Naive B cell (primary cell): Measurements from ENCODE around the gene DMRT2. TPM values are rescaled to one million over a fixed set of nuclear protein-coding genes. Genes with fewer than 3 reads are reported as not detected.

Source experiments
- ATAC-seq, 2 donors: fragments of 150-1000 bp; cut with Tn5 transposase; 2 replicates each; pipeline ENCODE4 v1.10.0; 2021; ENCODE audit warnings: low read depth in 2 of 2, mild to moderate bottlenecking in 2 of 2, moderate library complexity in 2 of 2
- DNase-seq: peaks from one replicate; pipeline ENCODE4 v3.0.0; 2022
- H3K27ac Mint-ChIP-seq, 6 donors: one replicate each; pipeline ENCODE4 v1.8.0; 2020 to 2022; ENCODE audit warnings: mild to moderate bottlenecking in 6 of 6, mixed read lengths in 6 of 6, moderate library complexity in 5 of 6, inconsistent platforms in 2 of 6
- H3K27me3 Mint-ChIP-seq, 3 donors: one replicate each; pipeline ENCODE4 v1.8.0; 2021 to 2022; ENCODE audit warnings: mixed read lengths in 3 of 3, mild to moderate bottlenecking in 1 of 3
- H3K36me3 Mint-ChIP-seq, 2 donors: one replicate each; pipeline ENCODE4 v1.8.0; 2020 to 2022; ENCODE audit warnings: mixed read lengths in 2 of 2, inconsistent platforms in 1 of 2, mild to moderate bottlenecking in 1 of 2
- H3K4me1 Mint-ChIP-seq, 3 donors: one replicate each; pipeline ENCODE4 v1.8.0; 2020 to 2022; ENCODE audit warnings: mixed read lengths in 3 of 3, inconsistent platforms in 1 of 3, mild to moderate bottlenecking in 1 of 3, moderate library complexity in 1 of 3
- H3K4me3 Mint-ChIP-seq, 8 donors: one replicate each; pipeline ENCODE4 v1.8.0; 2020 to 2022; ENCODE audit warnings: mild to moderate bottlenecking in 8 of 8, mixed read lengths in 8 of 8, moderate library complexity in 8 of 8, inconsistent platforms in 2 of 8
- H3K9me3 Mint-ChIP-seq, 7 donors: one replicate each; pipeline ENCODE4 v1.8.0; 2020 to 2022; ENCODE audit warnings: mixed read lengths in 7 of 7, mild to moderate bottlenecking in 5 of 7, inconsistent platforms in 2 of 7, moderate library complexity in 1 of 7
- polyA plus RNA-seq, 6 donors: library from polyadenylated mRNA; unstranded; fragments of 300-500 nt; fragmentation: Illumina TruSeq; gene quantifications; one replicate each; pipeline ENCODE4 v1.2.3, GENCODE V29; 2021; ENCODE audit warnings: low read depth in 6 of 6

DMRT2 gene
- not detected for polyA plus RNA-seq

- Mint-ChIP-seq H3K36me3 (peaks cover 14 to 30% of the 10 kb centered on the region in 2 donors), H3K9me3 (peaks cover 5 to 41% (median 21%) of the 10 kb centered on the region in 7 donors)
These were observed at the start of gene DMRT2 for GRCh38 chr9:1050125-1050895. TSS of gene DMRT2 (plus strand) at chr9:1050357. CDS start at chr9:1051614, 1,257 bp downstream.

GRCh38 chr9:1001838-1002237 is 48.3 kb upstream of the DMRT2 start:
- H3K4me3 Mint-ChIP-seq = no peak overlapping the region
- ATAC-seq (no peak), DNase-seq (no peak)
- peaks cover 16 to 17% (median 16%) of the 10 kb centered on the region in 3 donors for H3K27me3 Mint-ChIP-seq
- H3K36me3 Mint-ChIP-seq = no peaks in the 10 kb centered on the region
- no peak overlapping the region for H3K27ac Mint-ChIP-seq
- peaks cover 0 to 5% (median 0%) of the 10 kb centered on the region in 7 donors for H3K9me3 Mint-ChIP-seq
- peaks cover 4 to 7% (median 6%) of the 10 kb centered on the region in 3 donors for H3K4me1 Mint-ChIP-seq

More at GRCh38 chr9:1050125-1050895, at the start of gene DMRT2:
- H3K4me1 Mint-ChIP-seq = peaks cover 18 to 53% (median 43%) of the 10 kb centered on the region in 3 donors
- ATAC-seq = no peak
- H3K4me3 Mint-ChIP-seq = peak within 1 kb of the TSS; percentile 40 to 91 (median 72)
- H3K27me3 Mint-ChIP-seq = peaks cover 62 to 78% (median 72%) of the 10 kb centered on the region in 3 donors
- H3K27ac Mint-ChIP-seq = peak within 1 kb of the TSS in 4 of 6 donors; percentile 28 to 90 (median 67)
- DNase-seq = no peak

- Mint-ChIP-seq H3K4me3 (no peak overlapping the region), H3K27me3 (peaks cover 20 to 24% (median 22%) of the 10 kb centered on the region in 3 donors), H3K36me3 (no peaks in the 10 kb centered on the region), H3K4me1 (peaks cover 4 to 7% (median 6%) of the 10 kb centered on the region in 3 donors), H3K27ac (no peak overlapping the region), H3K9me3 (peaks cover 0 to 5% (median 0%) of the 10 kb centered on the region in 7 donors)
- no peak for ATAC-seq
- DNase-seq = no peak
These were observed 47.5 kb upstream of the DMRT2 start for GRCh38 chr9:1002678-1003077.

GRCh38 chr9:1005043-1005667 is 45.0 kb upstream of the DMRT2 start:
- H3K27me3 Mint-ChIP-seq = peaks cover 27 to 44% (median 38%) of the 10 kb centered on the region in 3 donors
- peak overlapping the region in 1 of 8 donors; percentile 63 for H3K4me3 Mint-ChIP-seq
- H3K27ac Mint-ChIP-seq = peak overlapping the region in 1 of 6 donors; percentile 60
- DNase-seq (no peak), ATAC-seq (no peak)
- no peaks in the 10 kb centered on the region for H3K36me3 Mint-ChIP-seq
- H3K9me3 Mint-ChIP-seq = no peaks in the 10 kb centered on the region
- peaks cover 1 to 7% (median 6%) of the 10 kb centered on the region in 3 donors for H3K4me1 Mint-ChIP-seq

GRCh38 chr9:1007312-1007711 is 42.8 kb upstream of the DMRT2 start:
- Mint-ChIP-seq H3K27me3 (peaks cover 22 to 44% (median 38%) of the 10 kb centered on the region in 3 donors), H3K27ac (no peak overlapping the region), H3K4me1 (peaks cover 0 to 7% (median 6%) of the 10 kb centered on the region in 3 donors), H3K4me3 (no peak overlapping the region), H3K36me3 (no peaks in the 10 kb centered on the region), H3K9me3 (no peaks in the 10 kb centered on the region)
- DNase-seq (no peak), ATAC-seq (no peak)

GRCh38 chr9:1008216-1008615 is 41.9 kb upstream of the DMRT2 start:
- Mint-ChIP-seq H3K27ac (no peak overlapping the region), H3K4me3 (no peak overlapping the region), H3K9me3 (no peaks in the 10 kb centered on the region), H3K27me3 (peaks cover 27 to 44% (median 38%) of the 10 kb centered on the region in 3 donors), H3K36me3 (no peaks in the 10 kb centered on the region), H3K4me1 (peaks cover 0 to 7% (median 6%) of the 10 kb centered on the region in 3 donors)
- ATAC-seq = no peak
- no peak for DNase-seq

GRCh38 chr9:1009101-1009707 is 41.0 kb upstream of the DMRT2 start:
- H3K27me3 Mint-ChIP-seq = peaks cover 27 to 44% (median 38%) of the 10 kb centered on the region in 3 donors
- no peaks in the 10 kb centered on the region for H3K36me3 Mint-ChIP-seq
- peak overlapping the region in 1 of 6 donors; percentile 20 for H3K27ac Mint-ChIP-seq
- H3K9me3 Mint-ChIP-seq = no peaks in the 10 kb centered on the region
- peaks cover 0 to 7% (median 6%) of the 10 kb centered on the region in 3 donors for H3K4me1 Mint-ChIP-seq
- H3K4me3 Mint-ChIP-seq = no peak overlapping the region
- DNase-seq = peak; percentile 51
- ATAC-seq = peak; percentile 72 to 78

GRCh38 chr9:1013021-1013420 is 37.1 kb upstream of the DMRT2 start:
- ATAC-seq = peak in 1 of 2 donors; percentile 37
- peaks cover 0 to 6% (median 0%) of the 10 kb centered on the region in 3 donors for H3K4me1 Mint-ChIP-seq
- no peaks in the 10 kb centered on the region for H3K36me3 Mint-ChIP-seq
- no peak overlapping the region for H3K4me3 Mint-ChIP-seq
- no peaks in the 10 kb centered on the region for H3K9me3 Mint-ChIP-seq
- H3K27ac Mint-ChIP-seq = peak overlapping the region in 1 of 6 donors; percentile 49
- no peak for DNase-seq
- peaks cover 20 to 33% (median 32%) of the 10 kb centered on the region in 3 donors for H3K27me3 Mint-ChIP-seq

GRCh38 chr9:1014225-1014624 is 35.9 kb upstream of the DMRT2 start:
- H3K36me3 Mint-ChIP-seq = no peaks in the 10 kb centered on the region

GRCh38 chr9:1014640-1015039 is 35.5 kb upstream of the DMRT2 start:
- Mint-ChIP-seq H3K9me3 (no peaks in the 10 kb centered on the region), H3K27me3 (peaks cover 25 to 33% (median 28%) of the 10 kb centered on the region in 3 donors), H3K4me3 (no peak overlapping the region), H3K27ac (no peak overlapping the region), H3K4me1 (no peaks in the 10 kb centered on the region), H3K36me3 (no peaks in the 10 kb centered on the region)
- ATAC-seq (no peak), DNase-seq (no peak)

More at GRCh38 chr9:1014225-1014624, 35.9 kb upstream of the DMRT2 start:
- ATAC-seq = no peak
- H3K4me3 Mint-ChIP-seq = no peak overlapping the region
- H3K27ac Mint-ChIP-seq = no peak overlapping the region
- no peak for DNase-seq
- peaks cover 27 to 36% (median 32%) of the 10 kb centered on the region in 3 donors for H3K27me3 Mint-ChIP-seq
- peaks cover 0 to 2% (median 0%) of the 10 kb centered on the region in 3 donors for H3K4me1 Mint-ChIP-seq
- H3K9me3 Mint-ChIP-seq = no peaks in the 10 kb centered on the region

- no peaks in the 10 kb centered on the region for H3K4me1 Mint-ChIP-seq
- H3K9me3 Mint-ChIP-seq = peaks cover 0 to 14% (median 6%) of the 10 kb centered on the region in 7 donors
- no peaks in the 10 kb centered on the region for H3K36me3 Mint-ChIP-seq
- DNase-seq = no peak
- no peak for ATAC-seq
- peaks cover 33 to 42% (median 37%) of the 10 kb centered on the region in 3 donors for H3K27me3 Mint-ChIP-seq
- no peak overlapping the region for H3K4me3 Mint-ChIP-seq
- H3K27ac Mint-ChIP-seq = peak overlapping the region in 1 of 6 donors; percentile 12
These were observed 32.0 kb upstream of the DMRT2 start for GRCh38 chr9:1018121-1018520.

GRCh38 chr9:1024112-1024511 is 26.0 kb upstream of the DMRT2 start:
- ATAC-seq = no peak
- no peaks in the 10 kb centered on the region for H3K4me1 Mint-ChIP-seq
- H3K27ac Mint-ChIP-seq = no peak overlapping the region
- DNase-seq = no peak
- H3K36me3 Mint-ChIP-seq = no peaks in the 10 kb centered on the region
- H3K9me3 Mint-ChIP-seq = peaks cover 0 to 23% (median 11%) of the 10 kb centered on the region in 7 donors
- peaks cover 40 to 52% (median 41%) of the 10 kb centered on the region in 3 donors for H3K27me3 Mint-ChIP-seq
- H3K4me3 Mint-ChIP-seq = no peak overlapping the region

GRCh38 chr9:1025131-1025530 is 25.0 kb upstream of the DMRT2 start:
- no peak for ATAC-seq
- Mint-ChIP-seq H3K9me3 (peaks cover 0 to 23% (median 11%) of the 10 kb centered on the region in 7 donors), H3K27me3 (peaks cover 40 to 53% (median 46%) of the 10 kb centered on the region in 3 donors), H3K36me3 (no peaks in the 10 kb centered on the region), H3K4me3 (no peak overlapping the region), H3K4me1 (no peaks in the 10 kb centered on the region), H3K27ac (no peak overlapping the region)
- no peak for DNase-seq
